DMS114 treated with DMSO at 0.1 percent for 48 hours (cell line): ENCODE measurements around the gene MTMR1.

ENCODE experiments used
- DNase-seq: peaks from one replicate; lab custom pipeline; 2025; ENCODE audit not compliant: unreplicated experiment; lab: John Stamatoyannopoulos, UW

MTMR1 gene

GRCh38 chrX:150696331-150696730 lies 3.1 kb downstream of the MTMR1 start:
- no peak for DNase-seq

- no peak for DNase-seq
Measured at GRCh38 chrX:150696866-150697265, 3.7 kb downstream of the MTMR1 start.

- no peak for DNase-seq
Measured at GRCh38 chrX:150697641-150698040, 4.4 kb downstream of the MTMR1 start.

GRCh38 chrX:150698981-150699380 lies 5.8 kb downstream of the MTMR1 start:
- no peak for DNase-seq

GRCh38 chrX:150700107-150700506 lies 6.9 kb downstream of the MTMR1 start:
- no peak for DNase-seq

- DNase-seq, result no peak
Measured at GRCh38 chrX:150701377-150701776, 8.2 kb downstream of the MTMR1 start.

GRCh38 chrX:150702966-150703694 lies 9.9 kb downstream of the MTMR1 start:
- DNase-seq, result no peak

- DNase-seq, result no peak
Measured at GRCh38 chrX:150703695-150703974, 10.4 kb downstream of the MTMR1 start.

- DNase-seq, result no peak
Measured at GRCh38 chrX:150704030-150704613, 10.9 kb downstream of the MTMR1 start.

- DNase-seq, result no peak
Measured at GRCh38 chrX:150712619-150713018, 19.4 kb downstream of the MTMR1 start.

- no peak for DNase-seq
Measured at GRCh38 chrX:150715184-150715583, 22.0 kb downstream of the MTMR1 start.

GRCh38 chrX:150719621-150720020 lies 26.4 kb downstream of the MTMR1 start:
- DNase-seq, result no peak

GRCh38 chrX:150729956-150730355 lies 36.8 kb downstream of the MTMR1 start:
- no peak for DNase-seq

GRCh38 chrX:150730719-150731118 lies 37.5 kb downstream of the MTMR1 start:
- DNase-seq, result no peak

- no peak for DNase-seq
Measured at GRCh38 chrX:150731795-150732194, 38.6 kb downstream of the MTMR1 start.

- DNase-seq, result no peak
Measured at GRCh38 chrX:150736475-150736874, 43.3 kb downstream of the MTMR1 start.

- no peak for DNase-seq
Measured at GRCh38 chrX:150752124-150752523, 58.9 kb downstream of the MTMR1 start.

GRCh38 chrX:150753357-150753756 lies 60.2 kb downstream of the MTMR1 start:
- no peak for DNase-seq

- DNase-seq, result no peak
Measured at GRCh38 chrX:150753968-150754367, 60.8 kb downstream of the MTMR1 start.

GRCh38 chrX:150757371-150757770 lies 64.2 kb downstream of the MTMR1 start:
- DNase-seq, result no peak

GRCh38 chrX:150759568-150760416 lies 66.6 kb downstream of the MTMR1 start:
- DNase-seq, result no peak

- no peak for DNase-seq
Measured at GRCh38 chrX:150761176-150761818, 68.1 kb downstream of the MTMR1 start.
